Karpas-422 (cell line): ENCODE measurements around the gene CLEC1A. TPM values are rescaled to one million over a fixed set of nuclear protein-coding genes. Genes with fewer than 3 reads are reported as not detected.

Experiments
- DNase-seq: peaks from one replicate; pipeline ENCODE4 v3.0.0-alpha.2; 2015
- H2AFZ ChIP-seq: fragments of 200-600 bp; sonication (generic); 2 replicates; pipeline ENCODE4 v1.6.1; 2014; ENCODE audit warnings: antibody characterized with exemption, low read length, mixed read lengths
- H3K27ac ChIP-seq: fragments of 200-600 bp; sonication (generic); 2 replicates; pipeline ENCODE4 v1.5.1; 2014; ENCODE audit warnings: mild to moderate bottlenecking, low read length, moderate library complexity
- H3K27me3 ChIP-seq: fragments of 200-600 bp; sonication (generic); 2 replicates; pipeline ENCODE4 v1.6.1; 2014; ENCODE audit warnings: low read length, mixed read lengths
- H3K36me3 ChIP-seq: fragments of 200-600 bp; sonication (generic); 2 replicates; pipeline ENCODE4 v1.6.1; 2014; ENCODE audit warnings: low read length, mixed read lengths; ENCODE audit not compliant: insufficient read depth
- H3K4me1 ChIP-seq: fragments of 200-600 bp; sonication (generic); 2 replicates; pipeline ENCODE4 v1.6.1; 2014; ENCODE audit warnings: mild to moderate bottlenecking, low read length, mixed read lengths
- H3K4me2 ChIP-seq: fragments of 200-600 bp; sonication (generic); 2 replicates; pipeline ENCODE4 v1.6.1; 2014; ENCODE audit warnings: low read length, low read depth, mild to moderate bottlenecking; ENCODE audit not compliant: poor library complexity, severe bottlenecking
- H3K4me3 ChIP-seq: fragments of 200-600 bp; sonication (generic); 2 replicates; pipeline ENCODE4 v1.5.1; 2014; ENCODE audit warnings: mild to moderate bottlenecking, antibody characterized with exemption, low read length, mixed read lengths
- H3K79me2 ChIP-seq: fragments of 200-600 bp; sonication (generic); 2 replicates; pipeline ENCODE4 v1.6.1; 2014; ENCODE audit warnings: mild to moderate bottlenecking, low read length, mixed read lengths
- H3K9ac ChIP-seq: fragments of 200-600 bp; sonication (generic); 2 replicates; pipeline ENCODE4 v1.6.0; 2014; ENCODE audit warnings: low read length
- H3K9me2 ChIP-seq: fragments of 200-600 bp; sonication (generic), shearing (Covaris generic); replicated peaks from 2 replicates; pipeline ENCODE4 v1.6.0; 2014; ENCODE audit warnings: mild to moderate bottlenecking, low read length, moderate library complexity; ENCODE audit not compliant: insufficient read depth
- H3K9me3 ChIP-seq: fragments of 300-700, 200-600 bp; sonication (generic); 2 replicates; pipeline ENCODE4 v1.6.1; 2014; ENCODE audit warnings: low read length, mixed read lengths
- H4K20me1 ChIP-seq: fragments of 200-600 bp; sonication (generic); 2 replicates; pipeline ENCODE4 v1.6.1; 2014; ENCODE audit warnings: mild to moderate bottlenecking, antibody characterized with exemption, low read length, low read depth; ENCODE audit not compliant: insufficient read depth
- total RNA-seq: library from RNA; depleted of rRNA; stranded (reverse); fragments of >200 nt; shearing (Covaris generic); gene quantifications from 2 replicates; pipeline ENCODE4 v1.2.3, GENCODE V29; 2014; ENCODE audit warnings: low replicate concordance

The CLEC1A gene
- total RNA-seq, 1 experiment from 2014 or later: not detected

DNA sequence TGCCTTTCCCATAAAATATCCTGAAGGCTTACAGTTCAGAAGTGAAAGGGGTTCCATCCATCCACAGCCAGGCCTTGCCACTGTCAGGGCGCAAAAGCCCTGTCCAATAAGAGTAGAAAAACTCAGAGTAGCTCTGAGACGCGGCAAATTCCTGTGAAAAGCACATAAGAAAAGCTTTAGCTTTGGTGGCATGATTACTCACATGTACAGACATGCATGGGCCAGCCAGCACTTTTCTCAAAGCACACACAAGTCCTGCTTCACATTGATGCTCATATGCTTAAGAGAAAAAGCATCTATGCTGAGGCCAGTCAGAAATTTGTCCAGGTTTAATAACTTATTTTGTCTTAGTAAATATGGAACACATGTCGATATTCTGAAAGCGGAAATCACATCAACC, 25.5 kb downstream of the CLEC1A start:
- Histone ChIP-seq H3K9ac (no peak overlapping the region), H3K4me3 (no peak overlapping the region), H3K4me1 (peaks cover 5% of the 10 kb centered on the region; the same call in 1 of the 2 replicates), H3K79me2 (no peaks in the 10 kb centered on the region), H3K27me3 (no peaks in the 10 kb centered on the region), H3K9me2 (no peaks in the 10 kb centered on the region), H3K27ac (no peak overlapping the region), H4K20me1 (no peaks in the 10 kb centered on the region), H3K36me3 (no peaks in the 10 kb centered on the region), H3K9me3 (no peaks in the 10 kb centered on the region), H2AFZ (no peak overlapping the region), H3K4me2 (no peak overlapping the region)
- no peak for DNase-seq

- Histone ChIP-seq H3K36me3 (no peaks in the 10 kb centered on the region), H4K20me1 (no peaks in the 10 kb centered on the region), H3K9me3 (no peaks in the 10 kb centered on the region), H3K79me2 (no peaks in the 10 kb centered on the region), H3K27ac (no peak overlapping the region), H3K4me1 (peaks cover 5% of the 10 kb centered on the region; the same call in 1 of the 2 replicates), H2AFZ (no peak overlapping the region), H3K4me2 (no peak overlapping the region), H3K4me3 (no peak overlapping the region), H3K27me3 (no peaks in the 10 kb centered on the region), H3K9me2 (no peaks in the 10 kb centered on the region), H3K9ac (no peak overlapping the region)
- DNase-seq: no peak
Measured at GRCh38 chr12:10072131-10072530, 26.7 kb downstream of the CLEC1A start.

DNA sequence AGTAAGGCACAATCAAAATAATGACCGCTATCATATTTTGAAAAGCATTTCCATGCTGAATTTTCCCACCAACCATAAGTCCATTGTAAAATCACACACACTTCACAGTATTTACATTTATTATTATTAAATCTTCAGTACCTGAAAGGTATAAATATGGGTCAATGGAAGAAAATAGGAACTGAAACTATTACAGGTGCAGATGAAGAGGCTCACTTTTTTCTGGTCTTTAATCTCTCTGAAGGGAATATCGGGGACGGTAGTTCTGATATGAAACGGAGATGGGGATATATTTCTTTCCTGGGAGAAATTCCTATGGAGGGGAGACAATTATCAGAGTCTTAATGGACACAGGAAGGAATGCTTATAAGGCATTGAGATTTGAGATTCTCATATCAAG, 28.4 kb downstream of the CLEC1A start:
- H3K27ac ChIP-seq: no peak overlapping the region
- H3K9me2 ChIP-seq: no peaks in the 10 kb centered on the region
- no peaks in the 10 kb centered on the region for H4K20me1 ChIP-seq
- no peaks in the 10 kb centered on the region for H3K27me3 ChIP-seq
- H3K79me2 ChIP-seq: no peaks in the 10 kb centered on the region
- H2AFZ ChIP-seq: no peak overlapping the region
- no peaks in the 10 kb centered on the region for H3K36me3 ChIP-seq
- peaks cover 5% of the 10 kb centered on the region; the same call in 1 of the 2 replicates for H3K4me1 ChIP-seq
- H3K9ac ChIP-seq: no peak overlapping the region
- no peaks in the 10 kb centered on the region for H3K9me3 ChIP-seq
- no peak overlapping the region for H3K4me3 ChIP-seq
- no peak for DNase-seq
- H3K4me2 ChIP-seq: no peak overlapping the region

GRCh38 chr12:10069976-10070375, 28.8 kb downstream of the CLEC1A start:
- no peak overlapping the region for H3K4me2 ChIP-seq
- no peaks in the 10 kb centered on the region for H3K9me2 ChIP-seq
- H3K9me3 ChIP-seq: no peaks in the 10 kb centered on the region
- DNase-seq: no peak
- H3K4me1 ChIP-seq: peaks cover 5% of the 10 kb centered on the region; the same call in 1 of the 2 replicates
- H2AFZ ChIP-seq: no peak overlapping the region
- H3K36me3 ChIP-seq: no peaks in the 10 kb centered on the region
- no peaks in the 10 kb centered on the region for H3K27me3 ChIP-seq
- H4K20me1 ChIP-seq: no peaks in the 10 kb centered on the region
- no peak overlapping the region for H3K4me3 ChIP-seq
- no peak overlapping the region for H3K27ac ChIP-seq
- H3K79me2 ChIP-seq: no peaks in the 10 kb centered on the region
- no peak overlapping the region for H3K9ac ChIP-seq

GRCh38 chr12:10069099-10069498, 29.7 kb downstream of the CLEC1A start:
- Histone ChIP-seq H3K4me3 (no peak overlapping the region), H4K20me1 (no peaks in the 10 kb centered on the region), H3K27ac (no peak overlapping the region), H3K9me3 (no peaks in the 10 kb centered on the region), H3K4me1 (peaks cover 5% of the 10 kb centered on the region; the same call in 1 of the 2 replicates), H3K9me2 (no peaks in the 10 kb centered on the region), H3K9ac (no peak overlapping the region), H2AFZ (no peak overlapping the region), H3K4me2 (no peak overlapping the region), H3K27me3 (no peaks in the 10 kb centered on the region), H3K36me3 (no peaks in the 10 kb centered on the region), H3K79me2 (no peaks in the 10 kb centered on the region)
- no peak for DNase-seq

DNA sequence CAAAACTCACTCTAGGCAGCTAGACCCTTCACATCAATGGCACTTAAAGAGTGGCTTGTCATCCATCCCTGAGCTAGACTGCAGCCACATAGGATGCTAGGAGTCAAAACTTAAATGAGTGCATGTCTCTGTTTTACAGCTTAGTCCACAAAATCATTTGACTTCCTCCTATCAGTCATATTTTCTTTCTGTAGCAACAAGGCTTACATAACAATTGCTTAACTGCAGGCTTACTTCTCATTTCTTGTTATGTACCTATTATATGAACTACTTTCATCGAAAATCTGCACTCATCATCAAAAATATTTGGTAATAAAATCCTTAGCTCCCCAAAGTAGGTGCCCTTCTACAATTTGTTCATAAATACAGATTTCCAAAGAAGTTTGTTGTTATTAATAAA, 30.1 kb downstream of the CLEC1A start:
- DNase-seq: no peak

GRCh38 chr12:10067942-10068341, 30.8 kb downstream of the CLEC1A start:
- no peak overlapping the region for H3K4me3 ChIP-seq
- H3K79me2 ChIP-seq: no peaks in the 10 kb centered on the region
- peaks cover 5% of the 10 kb centered on the region; the same call in 1 of the 2 replicates for H3K4me1 ChIP-seq
- no peak overlapping the region for H3K9ac ChIP-seq
- H2AFZ ChIP-seq: no peak overlapping the region
- H3K9me3 ChIP-seq: no peaks in the 10 kb centered on the region
- no peaks in the 10 kb centered on the region for H3K9me2 ChIP-seq
- no peak overlapping the region for H3K4me2 ChIP-seq
- no peak for DNase-seq
- H3K27me3 ChIP-seq: no peaks in the 10 kb centered on the region
- no peak overlapping the region for H3K27ac ChIP-seq
- H4K20me1 ChIP-seq: no peaks in the 10 kb centered on the region
- H3K36me3 ChIP-seq: no peaks in the 10 kb centered on the region

More for the DNA sequence above, 30.1 kb downstream of the CLEC1A start:
- H3K9me2 ChIP-seq: no peaks in the 10 kb centered on the region
- H3K9me3 ChIP-seq: no peaks in the 10 kb centered on the region
- no peak overlapping the region for H3K9ac ChIP-seq
- H3K79me2 ChIP-seq: no peaks in the 10 kb centered on the region
- no peaks in the 10 kb centered on the region for H4K20me1 ChIP-seq
- H3K36me3 ChIP-seq: no peaks in the 10 kb centered on the region
- H3K4me2 ChIP-seq: no peak overlapping the region
- H2AFZ ChIP-seq: no peak overlapping the region
- peaks cover 5% of the 10 kb centered on the region; the same call in 1 of the 2 replicates for H3K4me1 ChIP-seq
- no peaks in the 10 kb centered on the region for H3K27me3 ChIP-seq
- no peak overlapping the region for H3K27ac ChIP-seq
- no peak overlapping the region for H3K4me3 ChIP-seq

DNA sequence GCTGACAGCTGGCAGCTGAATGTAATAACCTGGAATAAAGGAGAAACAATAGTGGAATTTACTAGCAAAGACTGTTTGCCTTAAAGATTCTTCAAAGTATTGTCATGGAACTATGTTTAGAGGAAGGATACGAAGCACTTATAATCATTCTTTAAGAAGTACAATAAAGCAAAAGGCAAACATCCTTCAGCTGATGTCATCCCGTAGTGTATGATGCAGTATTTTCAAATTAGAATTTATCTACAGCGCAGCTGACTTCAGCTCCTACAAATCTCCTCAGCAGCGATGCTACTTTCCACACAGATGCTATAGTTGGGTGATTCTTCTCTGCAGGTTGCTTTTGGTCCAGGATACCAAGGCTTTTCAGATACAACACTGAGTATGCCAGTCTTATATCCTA, 31.5 kb downstream of the CLEC1A start:
- peaks cover 5% of the 10 kb centered on the region; the same call in 1 of the 2 replicates for H3K4me1 ChIP-seq

GRCh38 chr12:10065241-10065640, 33.5 kb downstream of the CLEC1A start:
- Histone ChIP-seq H3K4me2 (no peak overlapping the region), H2AFZ (no peak overlapping the region), H3K27ac (no peak overlapping the region)

More for the DNA sequence above, 31.5 kb downstream of the CLEC1A start:
- H3K4me3 ChIP-seq: no peak overlapping the region
- H3K36me3 ChIP-seq: no peaks in the 10 kb centered on the region
- no peaks in the 10 kb centered on the region for H3K9me3 ChIP-seq
- DNase-seq: no peak
- no peaks in the 10 kb centered on the region for H4K20me1 ChIP-seq
- no peaks in the 10 kb centered on the region for H3K79me2 ChIP-seq
- no peak overlapping the region for H3K4me2 ChIP-seq
- no peak overlapping the region for H2AFZ ChIP-seq
- H3K9ac ChIP-seq: no peak overlapping the region
- no peak overlapping the region for H3K27ac ChIP-seq
- no peaks in the 10 kb centered on the region for H3K9me2 ChIP-seq
- no peaks in the 10 kb centered on the region for H3K27me3 ChIP-seq

More at GRCh38 chr12:10065241-10065640, 33.5 kb downstream of the CLEC1A start:
- Histone ChIP-seq H3K4me3 (no peak overlapping the region), H4K20me1 (no peaks in the 10 kb centered on the region), H3K9me3 (no peaks in the 10 kb centered on the region), H3K9me2 (no peaks in the 10 kb centered on the region), H3K4me1 (peaks cover under 1% of the 10 kb centered on the region; the same call in 1 of the 2 replicates), H3K36me3 (no peaks in the 10 kb centered on the region), H3K27me3 (no peaks in the 10 kb centered on the region), H3K9ac (no peak overlapping the region), H3K79me2 (no peaks in the 10 kb centered on the region)
- no peak for DNase-seq
